ENCODE data around the gene LRRC8B.

- TF ChIP-seq NFIC (IDR thresholded peaks at IDR 0.05; ENCODE audit: low read length) (no peak), MTF2 (CRISPR knock-in tag; IDR thresholded peaks at IDR 0.05; ENCODE audit: borderline replicate concordance) (no peak), ETV5 (CRISPR knock-in tag; IDR thresholded peaks at IDR 0.05; ENCODE audit: borderline replicate concordance) (no peak), ETV6 (CRISPR knock-in tag; conservative IDR thresholded peaks at IDR 0.05) (no peak), PCBP1 (IDR thresholded peaks at IDR 0.05; ENCODE audit: borderline replicate concordance, low read depth, low read length) (no peak), ZNF24 (IDR thresholded peaks at IDR 0.05) (no peak), HMGXB4 (CRISPR knock-in tag; IDR thresholded peaks at IDR 0.05; ENCODE audit: borderline replicate concordance in 1 of 2, low read depth in 1 of 2) (no peak), TCF12 (IDR thresholded peaks at IDR 0.05) (no peak), TCF12 (CRISPR knock-in tag; IDR thresholded peaks at IDR 0.05) (no peak), BHLHE40 (IDR thresholded peaks at IDR 0.05; ENCODE audit: low read length) (no peak), POLR2A (IDR thresholded peaks at IDR 0.05; ENCODE audit: insufficient read depth in 1 of 2, low read depth in 2 of 2, low read length in 2 of 2) (no peak), PBX3 (CRISPR knock-in tag; IDR thresholded peaks at IDR 0.05; ENCODE audit: borderline replicate concordance) (no peak), TCF7 (IDR thresholded peaks at IDR 0.05; ENCODE audit: low read depth) (no peak), ETS1 (CRISPR knock-in tag; IDR thresholded peaks at IDR 0.05) (no peak), POLR2AphosphoS5 (IDR thresholded peaks at IDR 0.05; ENCODE audit: low read depth, low read length) (no peak)
These were observed 85.9 kb downstream of the LRRC8B start for GRCh38 chr1:89610457-89611011.
